PC-9 (cell line): Measurements from ENCODE around the gene CXCL12. TPM values are rescaled to one million over a fixed set of nuclear protein-coding genes. Genes with fewer than 3 reads are reported as not detected.

ENCODE experiments used
- BruUV-seq: library from RNA; stranded (reverse); fragments of 400-500 nt; replicated peaks from 2 replicates; lab custom pipeline; 2021; lab: Mats Ljungman, UMichigan
- CTCF ChIA-PET: fragments of 300-600 bp; sonication (Branson Sonifier 250); formaldehyde crosslinking; loops from one replicate; lab custom pipeline; 2022; ENCODE audit warnings: antibody characterized with exemption; lab: Charles Lee
- POLR2A ChIA-PET: fragments of 300-600 bp; sonication (Branson Sonifier 250); formaldehyde crosslinking; loops from one replicate; lab custom pipeline; 2022; ENCODE audit warnings: antibody characterized with exemption; ENCODE audit not compliant: unreplicated experiment; lab: Charles Lee
- DNase-seq, 2 experiments: peaks; one replicate each; pipeline versions ENCODE4 v3.0.0 to v3.0.0-alpha.2; 2015 to 2022; ENCODE audit warnings: mixed read lengths in 1 of 2
- H2AFZ ChIP-seq: fragments of 200-600 bp; sonication (generic); 2 replicates; pipeline ENCODE4 v1.8.1; 2017; ENCODE audit warnings: antibody characterized with exemption
- H3F3A ChIP-seq: fragments of 200-600 bp; sonication (generic); 2 replicates; pipeline ENCODE4 v1.8.1; 2017; ENCODE audit warnings: antibody characterized with exemption, mild to moderate bottlenecking, low read depth; ENCODE audit not compliant: insufficient read depth
- H3K27ac ChIP-seq: fragments of 200-600 bp; sonication (generic); 2 replicates; pipeline ENCODE4 v1.6.1; 2016; ENCODE audit warnings: mixed run types
- H3K27me3 ChIP-seq: fragments of 200-600 bp; sonication (generic); 2 replicates; pipeline ENCODE4 v1.6.1; 2016; ENCODE audit warnings: low read depth, mixed run types; ENCODE audit not compliant: insufficient read depth
- H3K36me3 ChIP-seq: fragments of 200-600 bp; sonication (generic); 2 replicates; pipeline ENCODE4 v1.6.1; 2016; ENCODE audit warnings: low read depth, mixed run types
- H3K4me1 ChIP-seq: fragments of 200-600 bp; sonication (generic); replicated peaks from 2 replicates; pipeline ENCODE4 v1.6.1; 2016; ENCODE audit warnings: mixed run types; ENCODE audit not compliant: insufficient read depth
- H3K4me2 ChIP-seq: fragments of 200-600 bp; sonication (generic); 2 replicates; pipeline ENCODE4 v1.6.1; 2017; ENCODE audit warnings: mixed run types
- H3K4me3 ChIP-seq: fragments of 200-600 bp; sonication (generic); 2 replicates; pipeline ENCODE4 v1.6.1; 2016; ENCODE audit warnings: mixed run types
- H3K79me2 ChIP-seq: fragments of 200-600 bp; sonication (generic); 2 replicates; pipeline ENCODE4 v1.6.1; 2017; ENCODE audit warnings: low read depth, mixed run types
- H3K9me2 ChIP-seq: fragments of 200-600 bp; sonication (generic); 2 replicates; pipeline ENCODE4 v1.8.1; 2017; ENCODE audit warnings: mild to moderate bottlenecking; ENCODE audit not compliant: insufficient read depth
- H3K9me3 ChIP-seq: fragments of 200-600 bp; sonication (generic); 2 replicates; pipeline ENCODE4 v1.8.1; 2016; ENCODE audit warnings: low read depth; ENCODE audit not compliant: insufficient read depth
- H4K20me1 ChIP-seq: fragments of 200-600 bp; sonication (generic); 2 replicates; pipeline ENCODE4 v1.8.1; 2017; ENCODE audit not compliant: insufficient read depth
- CTCF ChIP-seq: fragments of 200-600 bp; sonication (generic); conservative IDR thresholded peaks from 2 replicates; pipeline ENCODE4 v1.6.1; 2017; ENCODE audit warnings: mixed run types, antibody characterized with exemption, mild to moderate bottlenecking, moderate library complexity
- EZH2 ChIP-seq: fragments of 200-600 bp; sonication (generic); IDR thresholded peaks from 2 replicates; pipeline ENCODE4 v1.8.0; 2017; ENCODE audit warnings: antibody characterized with exemption, low read depth
- intact Hi-C: fragments of 100-400 bp; cut with micrococcal nuclease; formaldehyde crosslinking; loops from one replicate; pipeline ENCODE4 v1.10.0; 2022; ENCODE audit not compliant: unreplicated experiment
- total RNA-seq: library from RNA; stranded (reverse); gene quantifications from 2 replicates; pipeline ENCODE4 v1.2.3, GENCODE V29; 2021

The CXCL12 gene
- total RNA-seq, 1 experiment from 2014 or later, result not detected

GRCh38 chr10:44341886-44342285, 43.0 kb downstream of the CXCL12 start:
- POLR2A ChIA-PET, result no interaction called here
- CTCF ChIA-PET, result no interaction called here
- no TSS peak for BruUV-seq

GRCh38 chr10:44340557-44340956, 44.3 kb downstream of the CXCL12 start:
- Histone ChIP-seq H3K79me2 (no peaks in the 10 kb centered on the region), H2AFZ (no peak overlapping the region), H3F3A (no peaks in the 10 kb centered on the region), H3K4me2 (no peak overlapping the region), H3K4me1 (no peaks in the 10 kb centered on the region), H3K27ac (no peak overlapping the region), H3K4me3 (no peak overlapping the region), H3K9me3 (no peaks in the 10 kb centered on the region), H3K9me2 (no peaks in the 10 kb centered on the region), H3K27me3 (peaks cover 18% of the 10 kb centered on the region), H4K20me1 (no peaks in the 10 kb centered on the region), H3K36me3 (no peaks in the 10 kb centered on the region)
- no TSS peak for BruUV-seq
- ChIA-PET CTCF (no interaction called here), POLR2A (no interaction called here)
- intact Hi-C loops, result no loop called here
- no peak for TF ChIP-seq CTCF
- no peak for TF ChIP-seq EZH2
- no peak for DNase-seq

More at GRCh38 chr10:44341886-44342285, 43.0 kb downstream of the CXCL12 start:
- no peaks in the 10 kb centered on the region for H3K9me2 ChIP-seq
- H3K36me3 ChIP-seq, result no peaks in the 10 kb centered on the region
- H3K79me2 ChIP-seq, result no peaks in the 10 kb centered on the region
- no peaks in the 10 kb centered on the region for H4K20me1 ChIP-seq
- no peak for DNase-seq
- H3K27me3 ChIP-seq, result peaks cover 28% of the 10 kb centered on the region
- no peak overlapping the region for H3K4me3 ChIP-seq
- H3F3A ChIP-seq, result no peaks in the 10 kb centered on the region
- no peak overlapping the region for H3K4me2 ChIP-seq
- H3K27ac ChIP-seq, result no peak overlapping the region
- intact Hi-C loops, result no loop called here
- H2AFZ ChIP-seq, result no peak overlapping the region
- H3K9me3 ChIP-seq, result no peaks in the 10 kb centered on the region
- TF ChIP-seq CTCF (no peak), EZH2 (no peak)
- no peaks in the 10 kb centered on the region for H3K4me1 ChIP-seq

- ChIA-PET CTCF (no interaction called here), POLR2A (no interaction called here)
- TF ChIP-seq CTCF, result 0 out of 2 replicates have a peak, but pooled peaks have one; percentile 24
- no peak for TF ChIP-seq EZH2
- no peaks in the 10 kb centered on the region for H4K20me1 ChIP-seq
- peaks cover 27% of the 10 kb centered on the region for H3K27me3 ChIP-seq
- intact Hi-C loops, result no loop called here
- H3K4me1 ChIP-seq, result no peaks in the 10 kb centered on the region
- no peak for DNase-seq
- no peaks in the 10 kb centered on the region for H3K36me3 ChIP-seq
- no peaks in the 10 kb centered on the region for H3K9me3 ChIP-seq
- H3F3A ChIP-seq, result no peaks in the 10 kb centered on the region
- no peak overlapping the region for H3K4me3 ChIP-seq
- no peaks in the 10 kb centered on the region for H3K9me2 ChIP-seq
- no peaks in the 10 kb centered on the region for H3K79me2 ChIP-seq
- BruUV-seq, result no TSS peak
- no peak overlapping the region for H2AFZ ChIP-seq
- H3K27ac ChIP-seq, result no peak overlapping the region
- no peak overlapping the region for H3K4me2 ChIP-seq
Observed at GRCh38 chr10:44339218-44339617, 45.7 kb downstream of the CXCL12 start.
